Measurements from ENCODE around the gene ADAMTS14. TPM values are rescaled to one million over a fixed set of nuclear protein-coding genes. Genes with fewer than 3 reads are reported as not detected.
"Not testable (repeated sequence)": the region's sequence is repeated elsewhere in the genome, so short reads cannot be mapped to it uniquely, and the experiment has no call there.

Gene ADAMTS14
- polyA plus RNA-seq, 4 donors, result 1.2 to 2.0 (median 1.3) TPM

- DNase-seq (ENCODE audit: low read depth in 4 of 4, low spot score in 3 of 4), result no peak
Observed at GRCh38 chr10:70761727-70762350, 89.5 kb downstream of the ADAMTS14 start.

DNA sequence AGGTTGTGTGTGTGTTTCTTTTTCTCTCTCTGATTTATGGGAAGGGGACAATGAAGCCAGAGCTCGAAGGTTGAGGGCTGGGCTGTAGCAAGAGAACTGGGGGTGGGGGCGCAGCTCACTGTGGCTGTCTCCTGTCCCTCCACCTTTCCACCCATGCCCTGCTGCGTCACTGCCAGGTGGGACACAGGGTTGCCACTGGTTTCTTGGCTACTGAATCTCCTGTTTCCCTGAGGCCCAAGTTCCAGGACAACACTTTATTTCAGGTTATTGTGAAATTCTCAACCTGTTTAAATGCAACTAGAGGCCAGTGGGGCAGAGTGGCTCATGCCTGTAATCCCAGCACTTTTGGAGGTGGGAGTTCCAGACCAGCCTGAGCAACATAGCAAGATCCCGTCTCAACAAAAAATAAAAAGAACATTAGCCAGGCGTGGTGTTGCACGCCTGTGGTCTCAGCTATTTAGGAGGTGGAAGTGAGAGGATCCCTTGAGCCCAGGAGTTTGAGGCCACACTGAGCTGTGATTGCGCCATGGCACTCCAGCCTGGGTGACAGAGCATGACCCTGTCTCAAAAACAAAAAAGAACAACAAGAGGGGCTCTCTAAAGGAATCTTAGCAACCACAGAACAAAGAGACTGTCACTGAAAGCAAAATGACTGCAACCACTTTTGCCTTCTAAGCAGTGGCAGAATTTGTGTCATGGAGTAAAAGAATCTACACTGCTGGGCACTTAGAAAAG, 90.3 kb downstream of the ADAMTS14 start:
- no peak for DNase-seq (ENCODE audit: low read depth in 4 of 4, low spot score in 3 of 4)

DNA sequence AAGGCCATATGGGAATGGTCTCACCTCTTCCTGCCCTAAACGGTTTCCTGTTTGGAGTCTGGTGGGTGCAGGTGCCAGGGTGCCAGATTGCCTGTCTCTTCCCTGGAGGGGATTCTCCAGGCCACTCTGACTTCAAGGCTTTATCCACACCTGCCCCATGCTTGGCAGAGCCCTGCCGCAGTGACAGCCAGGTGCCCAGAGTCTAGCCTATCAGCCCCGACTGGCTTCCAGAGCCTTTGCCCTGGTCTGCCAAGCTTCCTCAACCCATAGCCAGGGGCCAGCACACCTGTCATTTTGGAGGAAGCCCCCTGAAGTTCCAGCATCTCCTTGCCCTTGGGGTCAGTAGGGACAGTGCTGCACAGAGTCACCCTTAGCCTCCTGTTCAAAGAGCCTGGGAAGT, 91.3 kb downstream of the ADAMTS14 start:
- DNase-seq (ENCODE audit: low read depth in 4 of 4, low spot score in 3 of 4), result no peak

GRCh38 chr10:70765794-70766594, 93.7 kb downstream of the ADAMTS14 start:
- DNase-seq (ENCODE audit: low read depth in 4 of 4, low spot score in 3 of 4), result no peak

- not testable (repeated sequence) for DNase-seq (ENCODE audit: low read depth in 4 of 4, low spot score in 3 of 4)
Observed at GRCh38 chr10:70768026-70768685, 95.8 kb downstream of the ADAMTS14 start.

DNA sequence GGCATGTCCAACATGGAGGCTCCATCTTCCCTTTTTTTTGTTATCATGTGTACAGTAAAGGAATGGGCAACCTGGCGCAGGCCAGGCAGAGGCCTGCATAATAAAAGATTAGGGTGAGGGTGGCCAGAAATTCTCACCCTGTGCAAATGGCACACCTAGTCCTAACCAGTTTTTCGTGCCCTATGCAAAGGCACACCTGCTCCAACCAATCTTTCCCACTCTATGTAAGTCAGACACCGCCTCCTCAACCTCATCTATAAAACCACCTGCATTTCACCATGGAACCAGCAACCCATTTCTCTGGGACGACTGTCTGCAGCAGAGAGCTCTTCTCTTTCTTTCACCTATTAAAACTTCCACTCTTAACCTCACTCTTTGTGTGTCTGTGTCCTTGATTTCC, 96.8 kb downstream of the ADAMTS14 start:
- DNase-seq (ENCODE audit: low read depth in 4 of 4, low spot score in 3 of 4), result no peak

GRCh38 chr10:70770001-70770400, 97.7 kb downstream of the ADAMTS14 start:
- no peak for DNase-seq (ENCODE audit: low read depth in 4 of 4, low spot score in 3 of 4)

DNA sequence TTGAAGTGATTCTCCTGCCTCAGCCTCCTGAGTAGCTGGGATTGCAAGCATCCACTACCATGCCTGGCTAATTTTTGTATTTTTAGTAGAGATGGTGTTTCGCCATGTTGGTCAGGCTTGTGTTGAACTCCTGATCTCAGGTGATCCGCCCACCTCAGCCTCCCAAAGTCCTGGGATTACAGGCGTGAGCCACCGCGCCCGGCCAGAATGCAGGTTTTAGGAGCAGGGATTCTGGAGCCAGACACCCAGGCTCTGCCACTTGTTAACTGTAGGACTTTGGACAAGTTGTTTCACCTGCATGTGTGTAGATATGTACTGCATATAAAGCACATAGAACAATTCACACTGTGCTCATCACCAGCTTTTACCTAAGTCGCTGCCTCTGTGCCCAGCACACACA, 98.2 kb downstream of the ADAMTS14 start:
- not testable (repeated sequence) for DNase-seq (ENCODE audit: low read depth in 4 of 4, low spot score in 3 of 4)

DNA sequence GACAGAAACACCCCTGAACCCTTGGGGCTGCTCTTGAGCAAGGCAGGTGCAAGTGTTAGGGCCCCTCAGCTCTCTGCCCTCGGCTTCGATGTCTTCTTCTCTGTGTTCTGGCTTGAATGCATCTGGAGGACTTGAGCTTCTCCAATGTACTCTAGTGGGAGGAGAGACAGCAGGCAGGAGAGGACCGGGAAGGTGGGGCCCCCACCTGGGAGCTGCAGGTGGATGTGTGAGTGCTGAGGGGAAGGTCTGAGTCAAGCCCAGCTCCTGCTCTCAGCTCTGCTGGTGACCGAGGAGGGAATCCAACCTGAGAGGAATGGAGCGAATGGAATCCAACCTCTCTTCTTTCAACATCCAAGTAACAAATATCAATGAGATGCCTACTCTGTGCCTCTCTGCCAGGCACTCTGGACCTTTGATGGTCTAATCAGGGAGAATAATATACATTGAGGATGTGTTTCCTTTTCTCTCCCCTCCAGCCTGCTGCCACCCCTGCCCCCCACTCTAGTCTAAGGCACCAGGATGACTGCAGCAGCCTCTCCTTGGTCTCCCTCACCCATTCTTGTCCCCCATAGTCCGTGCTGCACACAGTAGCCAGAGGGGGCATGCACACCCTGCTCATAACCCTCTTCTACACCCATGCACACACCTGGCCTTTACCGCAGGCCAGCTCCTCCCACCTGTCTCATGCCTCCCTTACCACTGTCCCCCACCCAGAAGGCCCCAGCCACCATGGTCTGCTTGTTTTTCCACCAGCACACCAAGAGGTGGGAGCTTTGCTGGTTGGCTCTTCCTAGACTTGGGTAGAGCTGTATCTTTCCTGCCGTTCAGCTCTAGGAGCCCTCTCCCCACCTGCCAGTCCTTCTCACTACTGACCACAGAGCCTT, 99.2 kb downstream of the ADAMTS14 start:
- no peak for DNase-seq (ENCODE audit: low read depth in 4 of 4, low spot score in 3 of 4)

- DNase-seq (ENCODE audit: low read depth in 4 of 4, low spot score in 3 of 4), result no peak
Observed at GRCh38 chr10:70772627-70773026, 100.3 kb downstream of the ADAMTS14 start.

DNA sequence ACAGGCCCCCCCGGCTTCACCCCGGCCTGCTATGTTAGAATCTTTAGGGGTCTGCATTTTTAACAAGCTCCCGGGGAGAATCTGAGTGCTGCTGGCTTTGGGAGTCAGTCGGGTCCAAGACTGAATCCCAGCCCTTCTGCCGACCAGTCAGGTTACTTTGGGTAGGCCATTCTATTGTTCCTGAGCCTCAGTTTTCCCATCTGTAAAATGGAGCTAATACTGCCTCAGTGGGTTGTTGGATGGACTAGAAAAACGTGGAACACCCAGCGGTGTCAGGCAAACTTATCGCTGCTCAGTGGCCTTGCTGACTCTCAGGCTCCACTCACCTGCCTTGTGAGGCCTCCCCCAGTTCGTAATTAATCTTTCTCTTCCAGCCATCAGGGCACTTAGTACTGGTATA, 101.2 kb downstream of the ADAMTS14 start:
- no peak for DNase-seq (ENCODE audit: low read depth in 4 of 4, low spot score in 3 of 4)

DNA sequence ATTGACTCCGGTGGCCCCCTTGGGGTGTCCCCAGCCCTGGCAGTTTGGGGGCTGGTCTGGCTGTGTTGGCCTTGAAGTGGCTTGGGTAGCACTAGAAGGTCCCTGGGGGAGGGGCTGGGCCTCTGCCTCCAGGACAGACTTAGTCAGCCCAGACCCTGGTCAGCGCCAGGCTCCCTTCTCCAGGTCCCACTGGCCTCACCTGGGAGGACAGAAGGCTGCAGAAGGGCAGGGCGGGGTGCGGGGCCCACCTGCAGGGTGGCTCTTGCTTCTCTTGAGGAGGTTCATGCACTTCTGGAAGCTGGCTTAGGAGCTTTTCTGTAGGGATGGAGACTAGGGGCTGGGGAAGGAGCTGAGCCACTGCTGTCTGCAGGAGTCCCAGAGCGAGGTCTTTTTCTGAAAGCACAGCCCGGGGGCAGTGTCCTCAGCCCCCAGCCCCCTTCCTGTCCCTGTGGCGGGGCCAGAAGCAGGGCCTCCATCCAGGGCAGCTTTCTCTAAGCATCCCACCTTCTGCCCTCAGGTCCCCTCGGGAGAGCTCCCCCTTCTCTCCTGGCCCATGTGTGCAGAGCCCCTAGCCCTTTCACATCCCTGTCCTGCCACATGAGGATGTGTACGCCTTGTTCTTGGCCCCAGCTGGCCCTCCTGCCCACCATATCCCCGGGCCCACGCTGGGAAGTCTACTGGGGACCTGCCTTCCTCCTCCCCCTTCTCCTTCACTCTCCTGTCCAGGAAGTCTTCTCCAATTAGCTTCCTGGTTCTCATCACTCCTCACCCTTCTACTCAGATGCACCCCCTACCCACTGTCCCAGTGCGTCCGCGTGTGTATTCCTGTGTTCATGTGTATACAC, 101.9 kb downstream of the ADAMTS14 start:
- DNase-seq (ENCODE audit: low read depth in 4 of 4, low spot score in 3 of 4), result no peak

GRCh38 chr10:70774810-70775678, 102.7 kb downstream of the ADAMTS14 start:
- no peak for DNase-seq (ENCODE audit: low read depth in 4 of 4, low spot score in 3 of 4)

DNA sequence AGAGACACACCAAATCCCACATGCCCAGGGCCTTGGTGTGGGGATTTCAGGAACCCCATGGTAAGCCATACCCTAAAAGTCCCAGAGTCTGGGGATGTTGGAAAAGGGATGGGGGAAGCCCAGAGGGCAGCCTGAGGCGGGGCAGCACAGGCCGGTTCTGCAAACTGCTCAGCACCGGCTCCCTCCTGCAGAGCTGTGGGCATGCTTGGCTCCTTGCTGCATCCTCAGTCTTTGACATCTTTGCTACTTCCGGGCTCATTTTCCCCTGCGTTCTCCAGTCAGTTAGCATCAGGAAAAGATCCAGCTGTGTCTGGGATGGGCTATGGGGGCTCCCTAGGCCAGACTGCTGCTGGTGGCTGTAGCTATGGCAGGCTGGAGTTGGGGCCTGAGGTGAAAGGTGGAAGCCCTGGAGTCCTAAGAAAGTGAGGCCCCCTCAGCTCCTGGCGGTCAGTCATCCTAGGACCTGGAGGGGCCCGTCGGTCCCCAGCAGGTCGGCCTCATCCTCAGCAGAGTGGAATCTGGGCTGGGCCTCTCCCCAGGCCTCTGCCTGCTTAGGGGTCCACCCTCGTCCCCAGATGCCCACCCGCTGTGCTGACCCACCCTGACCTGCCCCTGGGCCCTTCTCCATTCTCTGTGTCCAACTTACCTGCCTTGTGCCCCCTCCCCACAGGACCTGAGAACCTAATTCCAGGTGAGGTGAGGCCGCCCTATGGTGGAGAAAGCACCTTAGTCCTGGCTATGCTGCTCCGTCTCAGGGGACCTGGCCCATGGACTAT, 103.6 kb downstream of the ADAMTS14 start:
- DNase-seq (ENCODE audit: low read depth in 4 of 4, low spot score in 3 of 4), result no peak

DNA sequence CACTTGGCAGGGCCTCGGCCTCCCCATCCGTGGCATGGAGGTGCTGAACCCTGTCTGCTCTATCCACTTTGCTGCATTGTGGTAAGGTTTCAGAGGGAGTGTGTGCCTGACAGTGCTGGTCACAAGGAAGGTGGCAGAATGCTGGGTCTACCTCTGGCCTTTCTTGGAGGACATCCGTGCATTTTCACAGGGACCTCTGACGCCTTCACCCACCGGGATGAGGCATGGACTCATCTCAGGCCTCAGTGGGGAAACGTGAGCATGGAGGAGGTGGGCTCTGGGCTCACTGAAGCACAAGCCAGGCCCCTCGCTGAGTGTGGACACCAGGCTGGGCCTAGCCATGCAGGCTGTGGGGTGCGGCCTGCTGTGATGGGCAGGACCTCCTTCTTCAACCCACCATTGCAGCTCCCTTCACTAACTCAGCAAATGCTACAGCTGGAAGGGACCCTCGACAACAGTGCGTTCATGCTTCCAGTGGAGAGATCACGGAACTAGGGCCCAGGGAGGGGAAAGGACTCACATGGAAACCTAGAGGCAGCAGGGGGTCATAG, 104.2 kb downstream of the ADAMTS14 start:
- DNase-seq (ENCODE audit: low read depth in 4 of 4, low spot score in 3 of 4), result no peak

DNA sequence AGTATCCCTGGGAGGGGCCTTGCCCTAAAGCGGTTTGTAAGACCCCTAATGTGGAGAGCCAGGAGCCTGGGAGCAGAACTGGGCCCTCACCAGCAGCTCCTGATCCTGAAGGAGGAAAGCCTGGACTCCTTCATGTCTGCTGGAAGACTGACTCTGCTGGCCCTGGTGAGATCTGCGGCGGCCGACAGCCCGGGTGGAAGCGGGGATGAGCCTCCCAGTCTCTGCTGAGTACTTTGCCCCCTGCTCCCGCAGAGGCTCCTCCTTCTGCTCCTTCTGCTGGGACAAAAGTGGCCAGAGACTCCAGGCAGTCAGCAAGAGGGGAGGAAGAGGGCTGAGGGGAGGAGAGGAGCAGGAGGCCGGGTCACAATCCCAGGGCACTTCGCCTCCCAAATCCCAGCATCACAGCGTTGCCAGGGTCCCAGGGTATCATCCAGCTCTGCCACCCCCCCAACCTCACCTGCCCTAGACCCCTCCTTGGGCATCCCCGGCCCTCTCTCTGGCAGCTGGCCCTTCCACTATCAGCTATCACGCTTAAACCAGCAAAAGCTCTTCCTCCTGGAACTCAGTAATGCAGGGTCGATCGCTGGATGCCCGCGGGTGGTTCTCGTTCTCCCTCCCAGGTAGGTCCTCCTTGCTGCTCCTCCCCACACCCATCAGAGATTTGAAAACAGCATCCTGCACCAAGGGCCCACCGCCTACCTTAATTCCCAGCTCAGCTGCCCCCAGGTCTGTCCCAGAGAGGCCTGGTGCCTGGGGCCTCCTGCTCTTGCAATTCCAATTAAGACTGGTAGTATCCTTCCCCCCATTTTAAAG, 105.0 kb downstream of the ADAMTS14 start:
- no peak for DNase-seq (ENCODE audit: low read depth in 4 of 4, low spot score in 3 of 4)

Data from left renal pelvis (tissue), 4 donors.